Kidney (tissue), 14 donors: Measurements from ENCODE around the gene FANCE. TPM values are rescaled to one million over a fixed set of nuclear protein-coding genes. Genes with fewer than 3 reads are reported as not detected.

Source experiments
- DNase-seq, 5 donors: peaks; one replicate each; pipeline ENCODE4 v3.0.0-alpha.2; 2013 to 2020
- FAIRE-seq: peaks from 2 replicates; lab custom pipeline; 2012; peaks lifted over from hg19 to GRCh38; lab: Jason Lieb, UNC
- H3K27ac ChIP-seq, 2 donors: one replicate each; pipeline ENCODE4 v1.7.0; 2013; ENCODE audit warnings: low read depth in 2 of 2, low read length in 2 of 2, inconsistent platforms in 1 of 2
- H3K27me3 ChIP-seq: one replicate; pipeline ENCODE4 v1.7.1; 2013; ENCODE audit warnings: low read length, inconsistent platforms; ENCODE audit not compliant: control insufficient read depth, insufficient read depth
- H3K36me3 ChIP-seq, 3 donors: one replicate each; pipeline versions ENCODE4 v1.7.0 to v1.7.1; 2013; ENCODE audit warnings: low read length in 3 of 3, control low read depth in 1 of 3, inconsistent platforms in 1 of 3; ENCODE audit not compliant: insufficient read depth in 3 of 3, control insufficient read depth in 2 of 3
- H3K4me1 ChIP-seq, 3 donors: one replicate each; pipeline versions ENCODE4 v1.7.0 to v1.7.1; 2013; ENCODE audit warnings: low read length in 3 of 3, inconsistent platforms in 1 of 3, low read depth in 1 of 3; ENCODE audit not compliant: control insufficient read depth in 2 of 3, insufficient read depth in 2 of 3
- H3K4me3 ChIP-seq, 3 donors: one replicate each; pipeline versions ENCODE4 v1.7.0 to v1.8.1; 2013; ENCODE audit warnings: low read length in 3 of 3, control low read depth in 1 of 3, inconsistent platforms in 1 of 3
- H3K9ac ChIP-seq, 3 donors: one replicate each; pipeline versions ENCODE4 v1.7.0 to v1.7.1; 2013; ENCODE audit warnings: low read length in 3 of 3, control low read depth in 1 of 3, inconsistent platforms in 1 of 3
- H3K9me3 ChIP-seq, 3 donors: one replicate each; pipeline versions ENCODE4 v1.7.0 to v1.7.1; 2013; ENCODE audit warnings: low read length in 3 of 3, control low read depth in 1 of 3, inconsistent platforms in 1 of 3; ENCODE audit not compliant: control insufficient read depth in 2 of 3, insufficient read depth in 1 of 3
- CTCF ChIP-seq: IDR thresholded peaks from 3 replicates; pipeline ENCODE4 v1.5.1; 2012; ENCODE audit warnings: mild to moderate bottlenecking, moderate library complexity, borderline replicate concordance; ENCODE audit not compliant: insufficient read depth; ENCODE audit errors: extremely low read depth
- intact Hi-C: fragments of 100-400 bp; cut with DNase I; formaldehyde crosslinking; loops from one replicate; pipeline ENCODE4 v1.11.1; 2022
- polyA plus RNA-seq: library from polyadenylated mRNA; stranded (reverse); fragments of 350-450 nt; fragmentation: Illumina TruSeq; extraction: RNeasy Lipid Tissue Mini Kit (QIAGEN cat#74804); gene quantifications from one replicate; pipeline ENCODE4 v1.2.3, GENCODE V29; 2014; ENCODE audit warnings: low read depth, low replicate concordance; ENCODE audit not compliant: insufficient read depth
- total RNA-seq: library from RNA; stranded (reverse); fragmentation: NEBNext Ultra II Directional; extraction: Animal tissue kit (Norgen Biotek cat#: 25700); gene quantifications from one replicate; pipeline ENCODE4 v1.2.1, GENCODE V29; 2021
- donor health status: control.
- donor health status: control.
- donor health status: control.
- donor health status: control.
- donor health status: control.
- donor health status: DM: yes; HTN: yes; CAD: no.
- donor health status: Normal renal cell carcinoma (clear cell type).

The FANCE gene
- total and polyA plus RNA-seq, 2 donors from 2014 or later: 1.2 to 2.7 TPM

GRCh38 chr6:35439308-35439707, 12.8 kb upstream of the FANCE start:
- intact Hi-C loops: no loop called here
- FAIRE-seq: no peak

GRCh38 chr6:35441205-35441604, 10.9 kb upstream of the FANCE start:
- Histone ChIP-seq H3K9ac (no peak overlapping the region), H3K4me1 (no peaks in the 10 kb centered on the region), H3K9me3 (no peaks in the 10 kb centered on the region), H3K4me3 (no peak overlapping the region), H3K27me3 (no peaks in the 10 kb centered on the region), H3K27ac (no peak overlapping the region), H3K36me3 (no peaks in the 10 kb centered on the region)
- DNase-seq: no peak
- no peak for TF ChIP-seq CTCF
- intact Hi-C loops: loop anchor here (10.0 kb wide), 1 partner anchor 96 kb away; the partner anchor contains the start of gene PPARD
- no peak for FAIRE-seq

More at GRCh38 chr6:35439308-35439707, 12.8 kb upstream of the FANCE start:
- Histone ChIP-seq H3K9ac (no peak overlapping the region), H3K4me1 (peaks cover 0 to 7% (median 0%) of the 10 kb centered on the region in 3 donors), H3K4me3 (no peak overlapping the region), H3K36me3 (no peaks in the 10 kb centered on the region), H3K27ac (no peak overlapping the region), H3K9me3 (no peaks in the 10 kb centered on the region), H3K27me3 (no peaks in the 10 kb centered on the region)
- DNase-seq: no peak
- TF ChIP-seq CTCF: no peak

GRCh38 chr6:35441642-35442041, 10.5 kb upstream of the FANCE start:
- DNase-seq: no peak
- H3K4me1 ChIP-seq: no peaks in the 10 kb centered on the region

More at GRCh38 chr6:35441642-35442041, 10.5 kb upstream of the FANCE start:
- Histone ChIP-seq H3K27ac (no peak overlapping the region), H3K9ac (no peak overlapping the region), H3K4me3 (no peak overlapping the region), H3K27me3 (no peaks in the 10 kb centered on the region), H3K9me3 (no peaks in the 10 kb centered on the region), H3K36me3 (no peaks in the 10 kb centered on the region)
- FAIRE-seq: no peak
- intact Hi-C loops: loop anchor here (10.0 kb wide), 1 partner anchor 97 kb away; the partner anchor contains the start of gene PPARD
- no peak for TF ChIP-seq CTCF
